Measurements from ENCODE around the gene SH3GLB1. TPM values are rescaled to one million over a fixed set of nuclear protein-coding genes. Genes with fewer than 3 reads are reported as not detected.

SH3GLB1 gene
- polyA plus RNA-seq, 1 experiment, result 33.9 TPM

DNA sequence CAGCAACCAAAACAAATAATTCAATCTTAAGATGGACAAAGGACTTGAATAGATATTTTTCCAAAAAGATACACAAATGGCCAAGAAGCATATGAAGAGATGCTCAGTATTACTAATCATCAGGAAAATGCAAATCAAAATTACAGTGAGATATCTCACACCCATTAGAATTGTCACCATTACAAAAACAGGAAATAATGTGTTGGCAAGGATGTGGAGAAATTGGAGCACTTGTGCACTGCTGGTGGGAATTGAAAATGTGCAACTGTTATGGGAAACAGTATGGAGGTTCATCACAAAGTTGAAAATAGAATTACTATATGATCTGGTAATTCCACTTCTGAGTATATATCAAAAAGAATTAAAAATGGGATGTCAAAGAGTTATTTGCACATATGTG, 83.2 kb downstream of the SH3GLB1 start:
- CTCF ChIA-PET, result no interaction called here
- DNase-seq (ENCODE audit: low read depth), result no peak

DNA sequence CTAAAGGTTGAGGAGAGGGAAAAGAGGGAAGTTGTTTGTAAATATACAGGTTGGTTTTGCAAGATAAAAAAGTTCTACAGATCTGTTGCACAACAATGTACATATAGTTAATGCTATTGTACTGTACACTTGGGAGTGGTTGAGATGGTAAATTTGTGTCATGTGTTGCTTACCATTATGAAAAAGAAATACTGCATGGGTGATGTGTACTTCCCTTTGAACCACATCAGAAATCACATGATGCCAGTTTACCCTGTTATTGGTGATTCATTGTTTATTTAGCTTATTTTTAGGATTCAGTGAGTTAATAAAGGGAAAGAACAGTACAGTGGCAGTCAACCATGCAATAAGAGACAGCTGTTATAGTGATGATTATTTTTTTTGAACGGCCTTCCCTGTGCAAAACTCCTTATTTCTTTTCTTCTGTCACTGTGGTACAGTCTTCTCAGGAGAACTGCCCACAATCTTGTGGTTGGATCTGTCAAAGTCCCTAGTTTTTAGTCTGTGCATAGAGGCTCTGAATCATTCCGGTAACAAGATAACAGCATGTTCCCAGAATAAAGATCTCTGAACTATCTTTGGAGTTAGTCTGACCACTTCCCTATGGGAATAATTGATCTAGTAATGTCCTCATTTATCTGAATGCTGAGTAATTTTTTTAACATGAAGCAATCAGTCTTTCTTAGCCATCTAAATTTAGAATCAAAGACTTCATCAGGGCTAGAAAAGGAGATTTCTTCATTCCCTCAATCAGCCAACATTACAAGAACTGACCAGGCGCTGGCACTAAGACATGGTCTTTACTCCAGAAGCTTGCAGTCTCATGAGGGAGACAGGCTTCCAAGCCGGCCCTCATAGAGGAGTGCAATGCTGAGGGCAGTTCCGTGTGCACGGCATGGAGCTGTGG, 84.2 kb downstream of the SH3GLB1 start:
- no peaks in the 10 kb centered on the region for H3K27me3 ChIP-seq (ENCODE audit: control insufficient read depth, insufficient read depth, low read length)
- no peaks in the 10 kb centered on the region for H3K36me3 ChIP-seq (ENCODE audit: control insufficient read depth, insufficient read depth, low read length)
- CTCF ChIA-PET, result interaction anchor here (1.1 to 2.5 kb wide), 2 partner anchors 8 to 45 kb away, joined by 3 to 8 read pairs; no protein-coding TSS in a partner anchor
- POLR2A ChIA-PET, result no interaction called here
- no peak overlapping the region for H3K4me3 ChIP-seq (ENCODE audit: low read depth, low read length)
- no peak for DNase-seq (ENCODE audit: low read depth)
- TF ChIP-seq, protein P1, sequence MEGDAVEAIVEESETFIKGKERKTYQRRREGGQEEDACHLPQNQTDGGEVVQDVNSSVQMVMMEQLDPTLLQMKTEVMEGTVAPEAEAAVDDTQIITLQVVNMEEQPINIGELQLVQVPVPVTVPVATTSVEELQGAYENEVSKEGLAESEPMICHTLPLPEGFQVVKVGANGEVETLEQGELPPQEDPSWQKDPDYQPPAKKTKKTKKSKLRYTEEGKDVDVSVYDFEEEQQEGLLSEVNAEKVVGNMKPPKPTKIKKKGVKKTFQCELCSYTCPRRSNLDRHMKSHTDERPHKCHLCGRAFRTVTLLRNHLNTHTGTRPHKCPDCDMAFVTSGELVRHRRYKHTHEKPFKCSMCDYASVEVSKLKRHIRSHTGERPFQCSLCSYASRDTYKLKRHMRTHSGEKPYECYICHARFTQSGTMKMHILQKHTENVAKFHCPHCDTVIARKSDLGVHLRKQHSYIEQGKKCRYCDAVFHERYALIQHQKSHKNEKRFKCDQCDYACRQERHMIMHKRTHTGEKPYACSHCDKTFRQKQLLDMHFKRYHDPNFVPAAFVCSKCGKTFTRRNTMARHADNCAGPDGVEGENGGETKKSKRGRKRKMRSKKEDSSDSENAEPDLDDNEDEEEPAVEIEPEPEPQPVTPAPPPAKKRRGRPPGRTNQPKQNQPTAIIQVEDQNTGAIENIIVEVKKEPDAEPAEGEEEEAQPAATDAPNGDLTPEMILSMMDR (IDR thresholded peaks at IDR 0.05; ENCODE audit: insufficient read depth, low read depth, low read length), result no peak

More for the DNA sequence above, 83.2 kb downstream of the SH3GLB1 start:
- POLR2A ChIA-PET, result no interaction called here
- H3K4me3 ChIP-seq (ENCODE audit: low read depth, low read length), result no peak overlapping the region
- no peaks in the 10 kb centered on the region for H3K36me3 ChIP-seq (ENCODE audit: control insufficient read depth, insufficient read depth, low read length)
- TF ChIP-seq, protein P1 (IDR thresholded peaks at IDR 0.05; ENCODE audit: insufficient read depth, low read depth, low read length), result no peak
- H3K27me3 ChIP-seq (ENCODE audit: control insufficient read depth, insufficient read depth, low read length), result no peaks in the 10 kb centered on the region

DNA sequence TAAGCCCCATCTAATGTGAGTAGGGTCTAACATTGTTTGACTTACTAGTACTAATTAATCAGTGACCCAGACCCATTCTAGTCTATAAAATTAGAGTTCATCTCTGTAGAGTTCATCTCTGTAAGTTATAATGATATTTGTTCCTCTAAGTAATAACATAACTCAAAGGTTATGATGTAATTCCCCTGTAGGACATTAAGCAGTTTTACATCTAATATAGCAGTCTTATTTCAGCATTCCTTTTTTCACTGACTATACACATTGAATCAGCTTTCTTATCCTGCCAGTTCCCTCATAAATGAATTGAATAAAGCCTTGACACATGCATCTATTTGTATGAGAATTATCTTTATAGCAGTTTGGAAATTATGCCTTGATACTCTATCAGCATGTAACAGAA, 90.9 kb downstream of the SH3GLB1 start:
- Histone ChIP-seq H3K27me3 (ENCODE audit: control insufficient read depth, insufficient read depth, low read length) (peaks cover 2% of the 10 kb centered on the region; the same call in 1 of the 2 replicates), H3K36me3 (ENCODE audit: control insufficient read depth, insufficient read depth, low read length) (no peaks in the 10 kb centered on the region), H3K4me3 (ENCODE audit: low read depth, low read length) (no peak overlapping the region)
- no peak for DNase-seq (ENCODE audit: low read depth)
- CTCF ChIA-PET, result interaction anchor here (0.8 to 1.5 kb wide), 2 partner anchors 15 to 91 kb away, joined by 3 read pairs; partner anchors contain the start of gene SH3GLB1
- TF ChIP-seq, protein P1 (IDR thresholded peaks at IDR 0.05; ENCODE audit: insufficient read depth, low read depth, low read length), result no peak
- POLR2A ChIA-PET, result no interaction called here

Other genes starting within 250 kb of the SH3GLB1 start
- gene CLCA1, start 235.6 kb upstream of the SH3GLB1 start, polyA plus RNA-seq (2011; rRNA removed), result not detected in 2 replicates
- not detected in 2 replicates for gene CLCA4, start 157.5 kb upstream of the SH3GLB1 start, polyA plus RNA-seq (2011; rRNA removed)
- 115 and 283 TPM in 2 replicates for gene SELENOF, start 209.6 kb downstream of the SH3GLB1 start, polyA plus RNA-seq (2011; rRNA removed)
- 5.3 and 13.3 TPM in 2 replicates for gene HS2ST1, start 210.1 kb downstream of the SH3GLB1 start, polyA plus RNA-seq (2011; rRNA removed)